ENCODE data around the gene ARV1. TPM values are rescaled to one million over a fixed set of nuclear protein-coding genes. Genes with fewer than 3 reads are reported as not detected.

The ARV1 gene
- total and polyA plus RNA-seq, 2 experiments from 2014 or later = 10.4 to 20.0 TPM

- Mint-ChIP-seq H3K4me3 (no peak overlapping the region), H3K36me3 (ENCODE audit: low read depth) (no peaks in the 10 kb centered on the region), H3K27ac (no peak overlapping the region), H3K27me3 (ENCODE audit: insufficient read depth, low read depth, poor library complexity) (peaks cover 50% of the 10 kb centered on the region), H3K9me3 (no peaks in the 10 kb centered on the region; the same call in 2 of the 3 replicates), H3K4me1 (no peaks in the 10 kb centered on the region)
- Histone ChIP-seq H3K9me2 (ENCODE audit: insufficient read depth) (no peaks in the 10 kb centered on the region), H3K4me3 (no peak overlapping the region), H4K20me1 (replicated peaks; ENCODE audit: insufficient read depth) (peaks cover 10% of the 10 kb centered on the region), H3F3A (replicated peaks; ENCODE audit: low read depth) (no peaks in the 10 kb centered on the region), H3K79me2 (replicated peaks; ENCODE audit: insufficient read depth) (no peaks in the 10 kb centered on the region), H2AFZ (no peak overlapping the region), H3K4me1 (ENCODE audit: insufficient read depth) (no peaks in the 10 kb centered on the region), H3K4me2 (no peak overlapping the region), H3K36me3 (ENCODE audit: insufficient read depth) (no peaks in the 10 kb centered on the region), H3K27me3 (ENCODE audit: insufficient read depth) (peaks cover 58% of the 10 kb centered on the region), H3K27ac (ENCODE audit: low read depth) (no peak overlapping the region)
- TF ChIP-seq ZNF331 (CRISPR knock-in tag; IDR thresholded peaks at IDR 0.05; ENCODE audit: low read depth) (no peak), CTCF (conservative IDR thresholded peaks at IDR 0.05; ENCODE audit: low read depth in 2 of 2) (no peak), ZNF462 (CRISPR knock-in tag; IDR thresholded peaks at IDR 0.05) (no peak), ETS1 (IDR thresholded peaks at IDR 0.05) (no peak), EZH2phosphoT487 (IDR thresholded peaks at IDR 0.05; ENCODE audit: unreplicated experiment) (no peak), EZH2 (IDR thresholded peaks at IDR 0.05; ENCODE audit: low read depth, unreplicated experiment) (no peak), REST (IDR thresholded peaks at IDR 0.05; ENCODE audit: unreplicated experiment) (no peak), JUNB (IDR thresholded peaks at IDR 0.05; ENCODE audit: unreplicated experiment) (no peak)
- no peak for ATAC-seq
- no peak for DNase-seq (ENCODE audit: low spot score)
Observed at GRCh38 chr1:231035799-231036198, 56.9 kb downstream of the ARV1 start.

Data from GM23338 (cell line).